HG03354 (cell line): ENCODE data around the gene CUX1.
A peak's percentile ranks its signal among the peaks of the same experiment; 100 is the strongest.
"Not testable (repeated sequence)": the region's sequence is repeated elsewhere in the genome, so short reads cannot be mapped to it uniquely, and the experiment has no call there.

Source experiments
- ATAC-seq: cut with Tn5 transposase; IDR thresholded peaks from one replicate; pipeline ENCODE4 v1.9.1; 2021; ENCODE audit warnings: mild to moderate bottlenecking; ENCODE audit not compliant: unreplicated experiment, poor library complexity, severe bottlenecking

CUX1 gene

GRCh38 chr7:101792051-101792681 lies 25.3 kb upstream of the CUX1 start:
- no peak for ATAC-seq

DNA sequence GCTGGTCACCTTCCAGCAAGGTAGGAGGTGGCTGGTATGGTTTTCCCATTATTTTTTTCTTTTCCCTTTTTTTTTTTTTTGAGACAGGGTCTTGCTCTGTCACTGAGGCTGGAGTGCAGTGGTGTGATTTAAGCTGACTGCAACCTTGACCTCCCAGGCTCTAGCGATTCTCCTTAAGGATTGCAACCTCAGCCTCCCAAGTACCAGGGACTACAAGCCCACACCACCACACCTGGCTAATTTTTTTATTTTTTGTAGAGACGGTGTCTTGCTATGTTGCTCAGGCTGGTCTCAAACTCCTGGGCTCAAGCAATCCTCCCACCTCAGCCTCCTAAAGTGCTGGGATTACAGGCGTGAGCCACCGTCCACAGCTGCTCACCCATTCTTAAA lies 24.7 kb upstream of the CUX1 start:
- ATAC-seq = not testable (repeated sequence)

- ATAC-seq = no peak
These were observed 22.0 kb upstream of the CUX1 start for GRCh38 chr7:101795461-101795860.

DNA sequence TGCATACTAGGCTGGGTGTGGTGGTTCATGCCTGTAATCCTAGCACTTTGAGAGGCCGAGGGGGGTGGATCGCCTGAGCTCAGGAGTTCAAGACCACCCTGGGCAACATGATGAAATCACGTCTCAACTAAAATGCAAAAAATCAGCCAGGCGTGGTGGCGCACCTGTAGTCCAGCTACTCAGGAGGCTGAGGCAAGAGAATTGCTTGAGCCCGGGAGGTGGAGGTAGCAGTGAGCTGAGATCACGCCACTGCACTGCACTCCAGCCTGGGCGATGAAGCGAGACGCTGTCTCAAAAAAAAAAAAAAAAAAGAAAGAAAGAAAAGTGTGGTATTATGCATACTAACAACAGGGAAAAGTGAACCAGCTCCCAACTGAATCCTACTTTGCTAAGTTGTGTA lies 19.3 kb upstream of the CUX1 start:
- not testable (repeated sequence) for ATAC-seq

GRCh38 chr7:101803203-101804087 lies 14.0 kb upstream of the CUX1 start:
- no peak for ATAC-seq

- ATAC-seq = no peak
These were observed 13.1 kb upstream of the CUX1 start for GRCh38 chr7:101804088-101804963.

- ATAC-seq = no peak
These were observed 12.5 kb upstream of the CUX1 start for GRCh38 chr7:101804967-101805366.

- no peak for ATAC-seq
These were observed 4.8 kb upstream of the CUX1 start for GRCh38 chr7:101812595-101812994.

DNA sequence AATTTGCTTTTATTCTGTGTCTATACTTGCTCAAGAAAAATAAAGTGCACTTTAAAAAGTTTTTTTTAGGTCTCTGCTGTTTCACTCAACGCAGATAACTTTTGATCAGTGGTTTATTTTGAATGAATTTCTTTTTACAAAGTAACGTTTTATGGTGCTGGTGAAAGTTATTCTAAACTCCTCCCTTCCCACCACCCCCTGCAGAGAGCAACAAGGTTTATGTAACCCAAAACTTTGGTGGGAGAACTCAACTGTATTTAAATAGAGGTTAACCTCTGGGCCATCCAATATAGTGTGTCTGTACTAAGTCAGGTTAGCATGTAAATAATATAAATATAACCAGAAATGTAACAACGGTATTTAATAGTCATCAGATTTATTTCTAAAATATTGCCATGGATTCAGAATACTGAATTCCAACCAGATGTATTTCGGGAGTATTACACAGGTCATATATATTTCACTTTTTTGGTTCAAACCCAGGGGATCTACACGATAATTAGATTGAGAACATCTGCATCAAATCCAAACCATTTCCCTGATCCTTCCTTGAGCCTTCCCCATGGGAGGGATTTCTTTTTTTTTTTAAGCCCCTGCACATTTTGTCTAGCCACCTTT lies 3.9 kb upstream of the CUX1 start:
- ATAC-seq = no peak

GRCh38 chr7:101814081-101814990 lies 3.1 kb upstream of the CUX1 start:
- ATAC-seq = no peak

DNA sequence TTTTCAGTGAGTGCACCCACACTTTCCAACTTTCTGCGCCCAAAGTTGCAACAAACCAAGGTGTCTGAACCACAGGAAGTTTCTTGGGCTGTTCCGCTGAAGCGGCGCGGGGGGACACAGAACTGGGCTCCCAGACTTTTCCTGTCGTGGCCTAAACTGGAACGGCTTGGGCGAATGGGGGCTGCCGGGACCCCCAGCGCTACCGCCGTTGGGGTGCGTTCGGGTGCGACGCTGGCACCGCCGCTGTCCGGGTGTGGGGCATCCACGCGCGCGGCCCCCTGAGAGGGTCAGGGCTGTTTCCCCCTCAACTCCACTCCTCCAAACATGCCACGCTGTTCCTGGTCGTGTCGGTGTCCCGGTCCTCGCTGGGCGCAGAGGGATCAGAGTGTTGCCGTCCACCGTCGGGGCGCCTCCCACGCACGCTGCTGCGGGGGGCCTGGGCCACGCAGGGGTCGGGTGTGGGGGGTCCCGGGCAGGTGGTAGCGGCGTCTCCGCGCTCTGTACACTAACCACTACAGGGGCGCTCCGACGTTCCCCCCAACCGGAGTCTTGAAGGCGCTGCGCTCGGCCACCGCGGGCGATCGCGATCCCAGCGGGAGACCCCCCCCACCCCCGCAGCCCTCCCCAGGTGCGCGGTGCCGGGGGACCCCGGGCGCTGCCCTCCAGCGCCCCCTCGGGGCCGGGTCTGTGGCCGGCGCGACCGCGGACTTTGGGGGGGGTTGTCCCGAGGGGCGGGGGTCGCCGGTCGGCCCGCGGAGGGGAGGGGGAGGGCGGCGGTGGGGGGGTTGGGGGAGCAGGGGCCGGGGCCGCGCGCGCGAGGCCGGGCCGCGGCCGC lies 2.2 kb upstream of the CUX1 start:
- ATAC-seq = peak; percentile 45

- peak; percentile 68 for ATAC-seq
These were observed 1.4 kb upstream of the CUX1 start for GRCh38 chr7:101815826-101816594.

- ATAC-seq = peak; percentile 29
These were observed 593 bp upstream of the CUX1 start for GRCh38 chr7:101816595-101817470.

GRCh38 chr7:101818287-101819071 lies 1.1 kb downstream of the CUX1 start:
- ATAC-seq = no peak

DNA sequence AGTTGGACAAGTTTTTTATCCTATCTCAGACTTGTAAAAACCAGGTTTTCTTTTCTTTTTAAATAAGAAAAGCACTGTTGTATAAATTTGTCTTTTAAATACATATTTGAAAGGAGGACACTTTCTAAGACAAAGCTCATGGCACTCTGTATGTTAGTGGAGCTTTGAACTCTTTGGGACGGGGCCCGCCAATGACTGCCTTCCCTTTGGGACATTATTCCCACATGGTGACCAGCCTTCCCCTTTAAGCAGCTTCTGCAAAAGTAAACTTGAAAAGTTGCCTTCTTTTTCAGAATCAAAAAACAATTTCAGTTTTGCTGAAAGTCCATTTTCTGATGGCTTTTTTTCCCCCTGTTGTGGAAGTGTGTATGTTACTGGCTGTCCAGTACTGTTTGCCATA lies 1.8 kb downstream of the CUX1 start:
- ATAC-seq = no peak
